NCI-H2171 treated with DMSO at 0.1 percent for 48 hours (cell line): Measurements from ENCODE around the gene KLHL6.
"Not testable (repeated sequence)": the region's sequence is repeated elsewhere in the genome, so short reads cannot be mapped to it uniquely, and the experiment has no call there.

Experiments used
- DNase-seq: peaks from one replicate; lab custom pipeline; 2025; lab: John Stamatoyannopoulos, UW

The KLHL6 gene

GRCh38 chr3:183555541-183556081 is at the start of gene KLHL6:
Gene KLHL6, minus strand, starts transcription at chr3:183555706. Its CDS starts 53 bp downstream, at chr3:183555653.
- no peak for DNase-seq

GRCh38 chr3:183597959-183598358 is 42.5 kb upstream of the KLHL6 start:
- DNase-seq: no peak

- no peak for DNase-seq
Measured at GRCh38 chr3:183594636-183595035, 39.1 kb upstream of the KLHL6 start.

- DNase-seq: no peak
Measured at GRCh38 chr3:183592821-183593220, 37.3 kb upstream of the KLHL6 start.

GRCh38 chr3:183591881-183592521 is 36.5 kb upstream of the KLHL6 start:
- DNase-seq: no peak

- no peak for DNase-seq
Measured at GRCh38 chr3:183590442-183590841, 34.9 kb upstream of the KLHL6 start.

GRCh38 chr3:183587336-183587735 is 31.8 kb upstream of the KLHL6 start:
- no peak for DNase-seq

GRCh38 chr3:183586477-183586876 is 31.0 kb upstream of the KLHL6 start:
- no peak for DNase-seq

- DNase-seq: no peak
Measured at GRCh38 chr3:183584914-183585280, 29.4 kb upstream of the KLHL6 start.

- peak; percentile 77 for DNase-seq
Measured at GRCh38 chr3:183584246-183584913, 28.9 kb upstream of the KLHL6 start.

GRCh38 chr3:183583331-183584245 is 28.1 kb upstream of the KLHL6 start:
- no peak for DNase-seq

GRCh38 chr3:183582161-183582560 is 26.7 kb upstream of the KLHL6 start:
- no peak for DNase-seq

GRCh38 chr3:183581496-183582155 is 26.1 kb upstream of the KLHL6 start:
- DNase-seq: no peak

- no peak for DNase-seq
Measured at GRCh38 chr3:183579967-183580900, 24.7 kb upstream of the KLHL6 start.

- no peak for DNase-seq
Measured at GRCh38 chr3:183578179-183578578, 22.7 kb upstream of the KLHL6 start.

GRCh38 chr3:183577346-183577745 is 21.8 kb upstream of the KLHL6 start:
- DNase-seq: no peak

GRCh38 chr3:183576487-183577107 is 21.1 kb upstream of the KLHL6 start:
- peak; percentile 97 for DNase-seq

- no peak for DNase-seq
Measured at GRCh38 chr3:183572935-183573334, 17.4 kb upstream of the KLHL6 start.

GRCh38 chr3:183570191-183570590 is 14.7 kb upstream of the KLHL6 start:
- DNase-seq: not testable (repeated sequence)

- no peak for DNase-seq
Measured at GRCh38 chr3:183566880-183567279, 11.4 kb upstream of the KLHL6 start.
